T-helper 22 cell (primary cell): ENCODE results near the gene PTPN7.

Source experiments
- DNase-seq: peaks from one replicate; pipeline ENCODE4 v3.0.0-alpha.2; 2020; ENCODE audit warnings: low read depth

Gene PTPN7

GRCh38 chr1:202106340-202107254 is 53.8 kb downstream of the PTPN7 start:
- DNase-seq: no peak

- no peak for DNase-seq
Measured at GRCh38 chr1:202105571-202106339, 54.6 kb downstream of the PTPN7 start.

GRCh38 chr1:202104073-202104472 is 56.3 kb downstream of the PTPN7 start:
- no peak for DNase-seq

GRCh38 chr1:202101184-202101583 is 59.2 kb downstream of the PTPN7 start:
- no peak for DNase-seq
